ENCODE measurements around the gene COL6A1.
A peak's percentile ranks its signal among the peaks of the same experiment; 100 is the strongest.

The COL6A1 gene

DNA sequence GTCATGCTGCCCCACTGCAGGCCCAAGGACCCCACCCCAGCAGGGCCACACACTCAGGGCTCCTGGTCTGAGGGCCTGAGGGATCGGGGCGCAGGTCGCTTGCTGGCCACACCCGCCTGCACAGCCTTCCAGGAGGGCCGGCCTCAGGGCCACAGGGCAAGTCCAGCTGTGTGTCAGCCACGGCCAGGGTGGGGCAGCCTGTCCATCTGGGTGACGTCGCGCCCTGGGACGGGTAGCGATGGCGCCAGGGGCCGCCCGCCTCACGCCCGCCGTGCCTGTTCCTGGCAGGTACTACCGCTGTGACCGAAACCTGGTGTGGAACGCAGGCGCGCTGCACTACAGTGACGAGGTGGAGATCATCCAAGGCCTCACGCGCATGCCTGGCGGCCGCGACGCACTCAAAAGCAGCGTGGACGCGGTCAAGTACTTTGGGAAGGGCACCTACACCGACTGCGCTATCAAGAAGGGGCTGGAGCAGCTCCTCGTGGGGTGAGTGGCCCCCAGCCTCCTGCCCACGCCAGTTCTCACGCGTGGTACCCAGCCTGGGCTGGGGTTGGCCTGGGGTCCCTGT is 2.5 kb downstream of the COL6A1 start:
- DNase-seq = no peak

DNA sequence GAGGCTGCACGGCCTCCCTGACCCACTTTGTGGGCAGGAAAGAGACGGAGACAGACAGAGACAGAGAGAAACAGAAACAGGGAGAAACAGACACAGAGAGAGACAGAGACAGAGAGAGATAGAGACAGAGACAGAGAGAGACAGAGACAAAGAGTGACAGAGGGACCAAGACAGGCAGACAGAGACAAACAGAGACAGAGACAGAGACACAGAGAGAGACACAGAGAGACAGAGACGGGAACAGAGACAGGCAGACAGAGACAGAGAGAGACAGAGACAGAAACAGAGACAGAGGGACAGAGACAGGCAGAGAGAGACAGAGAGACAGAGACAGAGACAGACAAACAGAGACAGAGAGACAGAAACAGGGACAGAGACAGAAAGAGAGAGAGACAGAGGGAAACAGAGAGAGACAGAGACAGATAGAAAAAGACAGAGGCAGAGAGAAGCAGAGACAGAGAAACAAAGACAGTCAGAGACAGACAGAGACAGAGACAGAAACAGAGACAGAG is 3.1 kb downstream of the COL6A1 start:
- DNase-seq = no peak

DNA sequence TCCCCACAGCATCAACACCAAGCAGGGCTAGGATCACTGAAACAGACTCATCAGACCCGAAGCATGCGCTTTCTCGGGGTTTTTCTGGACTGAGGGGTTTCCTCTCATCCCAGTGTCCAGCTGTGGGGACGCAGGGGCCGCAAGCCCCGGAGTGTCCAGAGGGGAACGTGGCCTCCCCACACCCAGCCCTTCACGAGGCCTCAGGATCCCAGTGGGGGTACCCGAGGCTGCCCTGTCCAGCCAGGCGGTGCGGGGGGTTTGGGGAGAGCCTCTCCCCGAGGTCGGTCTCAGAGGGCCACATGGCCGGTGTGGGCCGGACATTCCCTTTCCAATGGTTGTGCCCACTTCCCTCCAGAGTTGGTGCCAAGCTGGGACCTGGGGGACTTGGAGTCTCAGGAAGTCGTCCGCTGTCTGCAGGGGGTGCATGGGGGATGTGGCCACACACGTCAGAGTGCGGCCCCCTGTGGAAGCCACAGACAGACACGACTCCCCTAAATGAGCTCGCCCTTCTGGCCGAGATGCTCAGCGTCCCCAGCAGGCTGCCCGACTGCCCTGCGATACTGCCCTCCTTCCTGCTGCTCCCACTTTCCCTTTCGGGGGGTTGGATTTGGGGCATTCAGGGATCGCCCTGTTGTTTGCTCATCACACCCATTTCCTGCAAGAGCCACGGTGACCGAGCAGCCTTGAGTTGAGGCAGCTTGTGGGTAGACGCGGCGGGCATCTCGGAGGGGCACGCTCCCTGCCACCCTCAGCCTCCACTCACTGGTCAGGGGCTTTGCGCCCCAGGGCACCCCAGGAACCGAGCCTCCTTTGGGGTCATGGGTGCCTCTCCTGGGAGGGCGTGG is 4.1 kb downstream of the COL6A1 start:
- DNase-seq = no peak

DNA sequence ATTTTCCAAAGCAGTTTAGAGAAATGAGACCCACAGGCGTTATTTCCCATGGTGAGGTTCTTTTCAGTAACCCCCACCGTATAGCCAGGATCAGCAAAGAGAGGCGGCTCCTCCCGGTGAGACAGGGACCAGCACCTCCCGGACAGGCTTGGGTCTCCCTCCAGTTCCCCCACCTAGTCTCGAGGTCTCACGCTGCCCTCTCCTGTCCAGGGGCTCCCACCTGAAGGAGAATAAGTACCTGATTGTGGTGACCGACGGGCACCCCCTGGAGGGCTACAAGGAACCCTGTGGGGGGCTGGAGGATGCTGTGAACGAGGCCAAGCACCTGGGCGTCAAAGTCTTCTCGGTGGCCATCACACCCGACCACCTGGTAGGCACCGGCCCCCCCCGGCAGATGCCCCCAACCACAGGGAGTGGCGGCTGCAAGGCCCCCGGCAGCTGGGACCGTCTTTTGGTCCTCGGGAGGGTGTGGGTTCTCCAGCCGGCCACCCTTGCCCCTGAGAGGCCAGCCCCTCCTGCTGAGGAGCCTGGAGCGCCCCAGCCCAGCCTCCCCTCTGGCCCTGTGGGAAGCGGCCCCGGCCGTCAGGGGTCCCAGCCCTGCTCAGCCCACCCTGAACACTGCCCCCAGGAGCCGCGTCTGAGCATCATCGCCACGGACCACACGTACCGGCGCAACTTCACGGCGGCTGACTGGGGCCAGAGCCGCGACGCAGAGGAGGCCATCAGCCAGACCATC is 4.9 kb downstream of the COL6A1 start:
- no peak for DNase-seq

DNA sequence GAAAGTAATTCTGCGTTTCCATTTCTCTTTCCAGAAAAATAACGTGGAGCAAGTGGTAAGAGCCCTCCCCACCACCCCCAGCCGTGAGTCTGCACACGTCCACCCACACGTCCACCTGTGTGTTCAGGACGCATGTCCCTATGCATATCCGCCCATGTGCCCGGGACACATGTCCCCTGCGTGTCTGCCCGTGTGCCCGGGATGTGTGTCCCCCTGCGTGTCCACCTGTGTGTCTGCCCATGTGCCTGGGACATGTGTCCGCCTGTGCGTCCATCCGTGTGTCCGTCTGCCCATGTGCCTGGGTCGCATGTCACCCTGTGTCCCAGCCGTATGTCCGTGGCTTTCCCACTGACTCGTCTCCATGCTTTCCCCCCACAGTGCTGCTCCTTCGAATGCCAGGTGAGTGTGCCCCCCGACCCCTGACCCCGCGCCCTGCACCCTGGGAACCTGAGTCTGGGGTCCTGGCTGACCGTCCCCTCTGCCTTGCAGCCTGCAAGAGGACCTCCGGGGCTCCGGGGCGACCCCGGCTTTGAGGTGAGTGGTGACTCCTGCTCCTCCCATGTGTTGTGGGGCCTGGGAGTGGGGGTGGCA is 5.6 kb downstream of the COL6A1 start:
- DNase-seq = no peak

DNA sequence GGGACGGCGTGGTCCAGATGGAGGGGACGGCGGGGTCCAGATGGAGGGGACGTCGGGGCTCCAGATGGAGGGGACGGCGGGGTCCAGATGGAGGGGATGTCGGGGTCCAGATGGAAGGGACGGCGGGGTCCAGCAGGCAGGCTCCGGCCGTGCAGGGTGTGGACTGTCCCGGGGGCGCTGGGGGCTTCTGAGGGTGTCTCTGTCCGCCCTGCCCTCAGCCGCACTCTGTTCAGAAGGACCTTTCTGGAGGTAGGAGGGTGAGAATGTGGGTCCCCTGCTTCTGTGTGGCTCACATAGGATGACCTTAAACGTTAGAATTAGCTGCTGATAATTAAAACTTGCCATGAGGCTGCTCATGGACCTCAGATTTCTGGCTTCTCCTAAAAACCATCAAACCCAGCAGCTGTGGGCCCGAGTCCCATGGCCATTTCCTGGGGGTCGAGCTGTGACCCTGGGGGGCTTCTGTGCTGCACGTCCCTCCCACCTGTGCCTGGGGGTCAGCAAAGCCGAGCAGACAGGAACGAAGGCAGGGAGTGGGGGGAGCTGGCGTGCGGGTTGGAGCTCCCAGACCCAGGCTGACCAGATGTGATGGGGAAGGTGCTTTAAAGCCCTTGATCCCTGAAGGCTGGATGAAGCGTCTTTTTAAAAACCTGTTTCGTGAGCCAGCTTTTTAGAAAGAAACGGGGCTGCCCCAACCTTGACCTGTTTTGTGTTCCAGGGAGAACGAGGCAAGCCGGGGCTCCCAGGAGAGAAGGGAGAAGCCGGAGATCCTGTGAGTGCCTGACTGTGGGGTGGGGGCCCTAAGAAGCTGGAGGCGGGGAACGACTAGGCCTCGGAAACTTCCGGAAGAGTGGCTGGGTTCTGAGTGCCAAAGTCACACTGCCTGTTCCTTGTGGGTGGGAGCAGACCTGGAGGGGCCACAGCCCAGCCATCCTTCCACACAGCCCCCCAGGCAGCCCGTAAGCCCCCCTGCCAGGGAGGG is 7.1 kb downstream of the COL6A1 start:
- no peak for DNase-seq

DNA sequence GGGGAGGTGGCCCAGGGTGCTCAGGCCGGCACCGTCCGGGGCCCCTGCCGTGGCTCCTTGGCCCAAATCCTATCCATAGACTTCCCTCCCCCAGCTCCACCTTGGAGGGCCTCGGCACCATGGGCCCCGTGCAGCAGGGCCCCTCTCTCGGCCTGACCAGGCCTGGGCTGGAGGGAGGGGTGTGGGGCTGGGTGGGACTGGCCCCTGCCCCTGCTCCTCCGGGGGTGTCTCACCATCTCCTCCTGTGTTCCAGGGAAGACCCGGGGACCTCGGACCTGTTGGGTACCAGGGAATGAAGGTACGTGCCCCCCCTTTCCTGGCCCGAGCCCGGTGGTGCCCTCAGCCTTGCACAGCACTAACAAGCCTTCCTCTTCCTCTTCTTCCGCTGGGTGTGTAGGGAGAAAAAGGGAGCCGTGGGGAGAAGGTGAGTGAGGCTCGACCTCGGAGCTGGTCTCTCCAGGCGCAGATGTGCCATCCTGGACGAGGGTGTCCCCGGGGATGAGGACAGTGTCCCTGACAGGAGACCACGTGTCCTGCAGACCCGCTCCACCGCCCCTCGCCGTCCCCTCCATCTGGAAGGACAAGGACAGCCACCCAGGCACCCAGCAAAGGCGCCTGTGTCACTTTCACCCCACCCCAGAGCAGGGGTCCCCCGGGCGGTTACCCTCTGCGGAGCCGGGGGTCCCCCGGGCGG is 7.9 kb downstream of the COL6A1 start:
- DNase-seq = peak; percentile 1

DNA sequence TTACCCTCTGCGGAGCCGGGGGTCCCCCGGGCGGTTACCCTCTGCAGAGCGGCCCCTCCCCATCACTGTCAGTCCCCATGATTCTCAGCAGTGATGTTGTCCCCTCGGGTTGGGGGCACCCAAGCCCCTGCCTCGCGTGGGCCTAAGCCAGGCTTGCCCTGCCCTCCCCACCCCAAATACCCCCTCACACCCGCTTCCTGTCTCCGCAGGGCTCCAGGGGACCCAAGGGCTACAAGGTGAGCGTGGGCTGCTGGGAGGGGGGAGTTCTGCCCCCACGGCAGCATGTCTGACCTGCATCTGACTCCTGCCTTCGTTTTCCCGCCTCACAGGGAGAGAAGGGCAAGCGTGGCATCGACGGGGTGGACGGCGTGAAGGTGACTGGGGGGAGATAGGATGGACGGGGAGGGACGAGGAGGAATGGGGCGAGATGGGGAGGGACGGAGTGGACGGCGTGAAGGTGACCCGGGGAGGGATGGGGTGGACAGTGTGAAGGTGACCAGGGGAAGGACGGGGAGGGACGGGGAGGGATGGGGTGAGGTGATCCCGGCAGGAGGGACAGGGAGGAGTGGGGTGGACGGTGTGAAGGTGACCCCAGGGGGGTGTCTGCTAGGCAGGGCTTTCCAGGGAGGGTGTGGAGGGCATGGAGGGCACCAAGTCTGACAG is 8.6 kb downstream of the COL6A1 start:
- DNase-seq = peak; percentile 1

DNA sequence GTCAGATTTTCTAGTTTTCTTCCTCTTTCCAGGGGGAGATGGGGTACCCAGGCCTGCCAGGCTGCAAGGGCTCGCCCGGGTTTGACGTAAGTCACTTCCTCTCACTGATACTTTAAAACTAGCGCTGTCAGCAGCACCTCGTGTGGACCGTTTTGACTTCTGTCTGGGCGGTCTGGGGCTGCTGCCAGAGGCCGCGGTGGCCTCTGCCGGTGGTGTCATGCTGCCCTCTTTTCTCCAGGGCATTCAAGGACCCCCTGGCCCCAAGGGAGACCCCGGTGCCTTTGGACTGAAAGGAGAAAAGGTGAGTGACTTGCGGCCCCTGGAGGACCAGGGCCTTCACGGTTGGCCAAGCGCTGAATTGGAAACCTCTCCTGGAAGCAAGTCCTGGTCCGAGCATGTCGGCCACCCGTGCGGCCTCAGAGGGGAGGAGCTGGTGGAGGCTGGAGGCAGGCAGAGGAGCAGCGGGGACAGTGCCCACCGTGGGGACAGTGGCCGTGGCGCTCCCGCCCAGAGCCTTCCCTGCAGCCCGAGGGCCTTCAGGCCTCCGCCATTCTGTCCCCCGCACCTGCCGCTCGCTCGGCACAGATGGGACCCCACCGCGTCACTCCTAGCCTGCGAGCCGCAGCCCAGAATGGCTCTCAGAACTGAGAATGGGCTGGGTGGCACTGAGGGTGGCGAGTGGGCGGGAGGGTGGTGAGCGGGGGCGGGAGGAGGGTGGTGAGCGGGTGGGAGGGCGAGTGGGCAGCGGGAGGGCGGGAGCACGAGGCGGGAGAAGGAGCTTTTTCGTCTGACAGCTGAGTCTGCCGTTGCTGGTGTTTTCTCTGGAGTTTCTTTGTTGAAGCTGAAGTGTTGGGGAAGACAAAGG is 9.4 kb downstream of the COL6A1 start:
- DNase-seq = peak; percentile 0

DNA sequence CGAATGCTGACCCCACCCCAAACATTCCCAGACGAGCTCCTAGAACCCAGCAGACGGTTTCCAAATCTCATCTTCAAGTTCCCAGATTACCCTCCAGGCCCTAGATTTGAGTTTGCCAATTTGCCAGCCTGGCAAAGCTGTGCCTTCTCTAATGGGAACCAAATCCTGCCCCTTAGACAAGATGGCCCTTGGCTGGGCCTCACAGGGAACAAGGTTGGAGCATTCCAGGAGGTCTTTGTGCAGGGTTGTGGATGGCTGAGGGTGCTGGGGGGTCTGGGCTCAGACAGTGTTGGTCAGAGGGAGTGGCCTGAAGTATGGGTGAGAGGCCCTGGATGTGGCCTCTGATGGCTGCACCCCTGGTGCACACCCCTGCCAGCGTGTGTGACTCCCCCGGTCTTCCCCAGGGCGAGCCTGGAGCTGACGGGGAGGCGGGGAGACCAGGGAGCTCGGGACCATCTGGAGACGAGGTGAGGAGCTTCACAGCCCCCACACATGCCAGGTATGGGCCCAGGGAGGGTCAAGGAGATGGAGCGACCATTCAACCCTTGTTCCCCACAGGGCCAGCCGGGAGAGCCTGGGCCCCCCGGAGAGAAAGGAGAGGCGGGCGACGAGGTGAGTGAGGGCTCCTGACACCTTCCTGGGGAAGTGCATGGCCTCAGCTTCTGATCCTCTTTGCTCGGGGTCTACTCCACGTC is 10.2 kb downstream of the COL6A1 start:
- DNase-seq = peak; percentile 0

DNA sequence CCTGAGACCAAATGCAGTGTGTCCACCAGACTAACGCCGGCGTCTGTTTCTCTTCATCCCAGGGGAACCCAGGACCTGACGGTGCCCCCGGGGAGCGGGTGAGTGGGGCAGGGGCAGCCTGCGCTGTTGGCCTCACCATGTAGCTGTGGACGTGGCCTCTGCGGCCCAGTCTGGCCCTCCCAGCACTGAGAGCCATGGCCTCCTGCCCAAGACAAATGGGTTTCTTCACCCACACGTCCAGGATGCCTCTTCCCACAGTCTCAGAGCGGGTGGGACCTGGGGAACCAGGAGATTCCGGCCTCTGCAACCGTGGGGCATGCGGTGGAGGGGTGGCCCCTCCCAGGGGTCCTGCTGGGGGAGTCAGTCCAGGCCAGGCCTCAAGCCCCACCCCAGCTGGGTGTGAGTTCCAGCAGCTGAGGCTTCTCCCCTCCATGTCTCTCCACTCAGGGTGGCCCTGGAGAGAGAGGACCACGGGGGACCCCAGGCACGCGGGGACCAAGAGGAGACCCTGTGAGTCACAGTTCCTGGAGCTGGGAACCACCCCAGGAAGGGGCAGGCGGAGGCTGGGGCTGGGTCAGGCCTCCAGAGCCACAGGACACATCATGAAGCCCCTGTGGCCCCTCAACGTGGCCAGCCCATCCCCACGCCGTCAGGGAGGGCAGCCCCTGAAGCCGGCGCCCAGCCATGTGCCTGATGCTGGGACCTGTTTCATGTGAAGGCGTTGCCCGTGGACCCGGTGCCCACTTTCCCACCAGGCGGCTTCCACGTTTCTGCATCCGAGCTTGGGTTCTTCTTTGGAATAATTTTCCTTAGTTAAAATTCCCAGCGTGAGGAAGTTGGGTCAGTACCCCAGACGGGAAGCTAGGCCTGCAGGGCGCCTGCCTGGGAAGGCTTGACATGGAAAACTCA is 11.0 kb downstream of the COL6A1 start:
- DNase-seq = peak; percentile 1

DNA sequence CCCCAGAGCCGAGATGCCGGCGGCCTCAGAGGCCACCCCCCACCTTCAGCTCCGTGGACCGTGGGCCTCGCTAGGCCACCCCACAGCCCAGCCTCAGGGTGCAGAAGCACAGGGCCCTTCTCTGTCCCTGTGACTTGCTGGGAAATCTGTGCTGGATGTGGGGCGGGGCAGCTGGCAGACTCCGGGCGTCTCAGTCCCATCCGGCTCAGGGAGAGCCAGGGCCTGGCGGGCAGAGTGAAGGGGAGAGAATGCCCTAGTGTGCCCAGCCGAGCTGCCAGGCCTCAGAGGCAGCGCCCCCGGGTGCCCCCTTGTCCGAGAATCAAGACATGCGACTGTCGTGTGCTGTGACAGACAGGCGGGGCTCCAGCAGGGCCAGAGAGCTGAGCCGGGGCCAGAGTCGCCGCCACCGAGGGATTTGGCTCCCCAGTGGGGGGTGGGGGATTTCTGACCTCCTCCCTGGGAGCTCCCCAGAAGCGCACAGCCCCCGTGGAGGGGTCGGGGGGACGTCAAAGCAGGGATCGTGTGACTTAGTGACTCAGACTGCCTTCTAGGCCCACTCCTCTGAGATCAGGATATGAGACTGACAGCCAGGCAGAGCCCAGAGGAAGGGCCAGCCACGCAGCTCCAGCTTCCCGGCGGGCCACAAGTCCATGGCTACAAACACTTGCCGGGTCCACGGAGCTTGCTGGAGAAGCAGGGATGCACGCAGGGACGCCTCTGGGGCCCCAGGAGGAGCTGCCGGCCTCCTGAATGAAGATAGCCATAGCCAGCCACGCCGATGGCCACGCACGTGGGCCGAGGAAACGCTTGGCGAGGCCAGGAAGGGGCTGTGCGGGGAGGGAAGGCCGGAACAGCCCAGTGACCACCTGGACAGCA is 11.9 kb downstream of the COL6A1 start:
- DNase-seq = peak; percentile 0

DNA sequence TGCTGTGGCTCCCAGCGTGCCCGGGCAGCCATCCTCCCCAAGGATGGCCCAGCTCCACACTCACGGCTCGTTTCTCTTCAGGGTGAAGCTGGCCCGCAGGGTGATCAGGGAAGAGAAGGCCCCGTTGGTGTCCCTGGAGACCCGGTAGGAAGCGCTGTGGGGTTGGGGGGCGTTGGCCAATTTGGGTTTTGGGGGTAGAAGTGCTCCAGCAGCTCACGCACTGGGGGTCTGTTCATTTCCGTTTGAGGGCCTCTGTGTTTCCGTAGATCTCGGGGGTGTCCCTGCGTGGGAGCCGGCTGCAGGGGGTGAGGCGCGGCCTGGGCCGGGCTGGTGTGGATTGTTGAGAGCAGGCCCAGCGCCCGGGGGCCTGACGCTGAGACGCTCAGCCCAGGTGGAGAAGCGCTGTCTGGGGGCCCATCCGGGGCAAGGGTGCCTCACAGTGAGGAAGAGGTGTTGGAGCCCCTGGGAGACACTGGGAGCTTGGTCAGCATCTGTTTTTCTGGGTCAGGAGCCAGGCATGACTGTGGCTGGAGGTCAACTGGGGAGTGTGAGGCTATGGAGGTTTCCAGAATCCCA is 12.6 kb downstream of the COL6A1 start:
- no peak for DNase-seq

DNA sequence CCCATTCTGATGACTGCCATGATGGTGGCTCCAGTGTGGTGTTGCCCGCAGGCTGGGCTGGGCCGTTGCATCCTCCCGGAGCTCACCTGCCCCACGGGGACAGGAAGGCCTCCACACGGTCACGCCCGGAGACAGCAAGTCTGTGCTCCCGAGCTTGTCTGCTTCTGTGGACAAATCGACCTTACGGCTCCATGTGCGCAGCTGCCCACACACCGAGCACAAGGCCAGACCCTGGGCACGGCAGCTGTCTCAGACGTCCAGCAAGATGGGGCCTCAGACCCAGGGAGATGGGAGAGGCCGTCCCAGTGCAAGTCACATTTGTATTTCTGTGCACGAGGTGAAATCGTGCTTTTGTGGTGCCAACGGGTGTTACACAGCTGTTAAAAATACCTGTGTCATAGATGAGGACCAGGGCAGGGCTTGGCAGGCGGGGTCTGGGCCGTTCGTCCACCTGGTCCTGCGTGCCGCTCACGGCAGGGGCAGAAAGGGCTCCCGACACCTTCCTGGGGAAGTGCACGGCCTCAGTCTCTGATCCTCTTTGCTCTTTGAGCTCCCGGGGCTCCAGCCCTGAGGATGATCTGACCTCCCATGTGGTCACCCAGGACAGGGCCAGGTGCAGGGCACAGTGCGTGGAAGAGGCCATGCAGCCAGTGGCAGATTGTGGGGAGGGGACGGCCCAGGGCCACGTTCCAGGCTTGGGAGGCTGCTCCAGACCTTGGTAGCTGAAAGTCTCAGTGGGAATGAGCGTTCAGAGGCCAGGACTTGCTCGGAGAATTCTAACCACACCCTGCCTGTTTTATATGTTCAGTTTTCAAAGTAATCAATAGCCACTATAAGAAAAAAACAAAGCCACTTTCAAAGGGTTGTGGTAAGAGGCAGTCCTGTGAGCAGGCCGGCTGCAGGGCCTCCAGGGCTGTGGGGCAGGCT is 13.5 kb downstream of the COL6A1 start:
- DNase-seq = no peak

DNA sequence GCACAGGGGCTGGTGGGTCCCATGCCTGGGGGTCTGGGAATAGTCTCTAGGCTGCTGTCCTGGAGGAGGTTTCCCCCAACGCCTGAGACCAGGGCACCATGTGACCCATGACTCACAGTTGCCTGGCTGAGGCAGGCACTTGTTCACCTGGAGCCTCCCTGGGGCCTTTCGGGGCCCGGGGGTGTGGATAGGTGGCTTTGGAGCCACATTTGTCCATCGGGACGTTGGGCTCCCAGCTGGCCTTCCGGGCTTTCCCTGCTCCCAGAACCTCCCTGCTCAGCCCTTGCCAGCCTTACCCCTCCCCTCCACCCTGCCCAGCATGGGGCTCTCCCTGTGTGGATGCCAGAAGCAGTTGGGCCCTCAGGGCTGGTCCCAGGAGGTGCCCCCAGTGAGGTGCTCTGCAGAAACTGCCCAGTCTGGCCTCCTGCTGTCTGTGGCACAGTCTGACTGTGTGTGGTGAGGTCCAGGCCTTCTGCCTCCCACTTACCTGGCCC is 14.2 kb downstream of the COL6A1 start:
- DNase-seq = no peak

Measured in effector CD4-positive, alpha-beta T cell (primary cell).